BJ (cell line): Measurements from ENCODE around the gene PHACTR1. TPM values are rescaled to one million over a fixed set of nuclear protein-coding genes. Genes with fewer than 3 reads are reported as not detected.
A peak's percentile ranks its signal among the peaks of the same experiment; 100 is the strongest.

Experiments
- CTCF ChIA-PET: fragments of 350-600 bp; formaldehyde crosslinking; extraction: SDS; loops from one replicate; lab custom pipeline; 2021; ENCODE audit warnings: antibody characterized with exemption, inconsistent platforms; lab: Yijun Ruan, JAX
- POLR2A ChIA-PET: fragments of 300-600 bp; sonication (Branson Sonifier 250); formaldehyde crosslinking; extraction: SDS; loops from one replicate; lab custom pipeline; 2021; ENCODE audit warnings: antibody characterized with exemption; lab: Charles Lee
- DNase-seq: peaks from one replicate; pipeline ENCODE4 v3.0.0-alpha.2; 2011; ENCODE audit warnings: low read depth
- H3K27me3 ChIP-seq: 2 replicates; pipeline ENCODE4 v1.6.0; 2011; ENCODE audit warnings: low read length; ENCODE audit not compliant: control insufficient read depth, insufficient read depth
- H3K36me3 ChIP-seq: 2 replicates; pipeline ENCODE4 v1.5.1; 2011; ENCODE audit warnings: low read length; ENCODE audit not compliant: control insufficient read depth, insufficient read depth
- H3K4me3 ChIP-seq: 2 replicates; pipeline ENCODE4 v1.5.1; 2011; ENCODE audit warnings: low read depth, mild to moderate bottlenecking, control low read depth, low read length
- CTCF ChIP-seq: IDR thresholded peaks from 2 replicates; pipeline ENCODE4 v1.5.1; 2011; ENCODE audit warnings: low read depth, mild to moderate bottlenecking, control low read depth, inconsistent platforms, low read length, moderate library complexity; ENCODE audit not compliant: insufficient read depth
- polyA plus RNA-seq: library from polyadenylated mRNA; depleted of rRNA; stranded (reverse); fragments of >200 nt; gene quantifications from 2 replicates; pipeline ENCODE4 v1.2.3, GENCODE V29; 2011

PHACTR1 gene
- polyA plus RNA-seq, 1 experiment: 0.40 TPM

- no peak for TF ChIP-seq CTCF
- CTCF ChIA-PET: no interaction called here
- POLR2A ChIA-PET: interaction anchor here (0.6 kb wide), 1 partner anchor 148 kb away, joined by 4 read pairs; no protein-coding TSS in a partner anchor
- no peaks in the 10 kb centered on the region for H3K36me3 ChIP-seq
- H3K27me3 ChIP-seq: no peaks in the 10 kb centered on the region; the same call in 1 of the 2 replicates
- no peak overlapping the region for H3K4me3 ChIP-seq
- no peak for DNase-seq
These were observed 546.0 kb downstream of the PHACTR1 start for GRCh38 chr6:13262302-13263230.

GRCh38 chr6:13263669-13264068, 547.1 kb downstream of the PHACTR1 start:
- CTCF ChIA-PET: interaction anchor here (0.6 to 1.1 kb wide), 3 partner anchors 13 to 439 kb away, joined by 3 to 5 read pairs (median 3); no protein-coding TSS in a partner anchor
- POLR2A ChIA-PET: no interaction called here
- no peaks in the 10 kb centered on the region for H3K36me3 ChIP-seq

GRCh38 chr6:13267142-13267651, 550.6 kb downstream of the PHACTR1 start:
- no peak for DNase-seq
- POLR2A ChIA-PET: no interaction called here
- no peak for TF ChIP-seq CTCF

More at GRCh38 chr6:13263669-13264068, 547.1 kb downstream of the PHACTR1 start:
- Histone ChIP-seq H3K4me3 (no peak overlapping the region), H3K27me3 (no peaks in the 10 kb centered on the region; the same call in 1 of the 2 replicates)
- no peak for TF ChIP-seq CTCF
- DNase-seq: no peak

GRCh38 chr6:13268913-13269518, 552.4 kb downstream of the PHACTR1 start:
- H3K27me3 ChIP-seq: no peaks in the 10 kb centered on the region; the same call in 1 of the 2 replicates
- peak; percentile 62 for DNase-seq
- CTCF ChIA-PET: interaction anchor here (0.9 to 1.5 kb wide), 5 partner anchors 9 to 74 kb away, joined by 3 to 9 read pairs (median 3); no protein-coding TSS in a partner anchor
- TF ChIP-seq CTCF: no peak
- POLR2A ChIA-PET: interaction anchor here (0.5 kb wide), 1 partner anchor 27 kb away, joined by 3 read pairs; no protein-coding TSS in a partner anchor
- H3K4me3 ChIP-seq: no peak overlapping the region
- H3K36me3 ChIP-seq: no peaks in the 10 kb centered on the region

More at GRCh38 chr6:13267142-13267651, 550.6 kb downstream of the PHACTR1 start:
- CTCF ChIA-PET: no interaction called here
- no peaks in the 10 kb centered on the region for H3K36me3 ChIP-seq
- H3K27me3 ChIP-seq: no peaks in the 10 kb centered on the region; the same call in 1 of the 2 replicates
- no peak overlapping the region for H3K4me3 ChIP-seq
